ACHN (cell line): ENCODE data around the gene SHROOM2.
"Not testable (repeated sequence)": the region's sequence is repeated elsewhere in the genome, so short reads cannot be mapped to it uniquely, and the experiment has no call there.

ENCODE experiments used
- DNase-seq: peaks from one replicate; pipeline ENCODE4 v3.0.0-alpha.2; 2015
- in situ Hi-C: cut with HindIII; loops from 2 replicates; pipeline ENCODE4 v1.10.0; 2017; ENCODE audit warnings: low sequenced_read_pairs, low pct_ligation_motif_present, low pct_unique_long_range_greater_than_20kb

Gene SHROOM2

GRCh38 chrX:9770319-9770718 lies 15.9 kb upstream of the SHROOM2 start:
- no peak for DNase-seq
- in situ Hi-C loops: no loop called here

GRCh38 chrX:9772943-9773342 lies 13.3 kb upstream of the SHROOM2 start:
- in situ Hi-C loops: no loop called here
- no peak for DNase-seq

- in situ Hi-C loops: no loop called here
- DNase-seq: no peak
Measured at GRCh38 chrX:9775930-9776329, 10.3 kb upstream of the SHROOM2 start.

DNA sequence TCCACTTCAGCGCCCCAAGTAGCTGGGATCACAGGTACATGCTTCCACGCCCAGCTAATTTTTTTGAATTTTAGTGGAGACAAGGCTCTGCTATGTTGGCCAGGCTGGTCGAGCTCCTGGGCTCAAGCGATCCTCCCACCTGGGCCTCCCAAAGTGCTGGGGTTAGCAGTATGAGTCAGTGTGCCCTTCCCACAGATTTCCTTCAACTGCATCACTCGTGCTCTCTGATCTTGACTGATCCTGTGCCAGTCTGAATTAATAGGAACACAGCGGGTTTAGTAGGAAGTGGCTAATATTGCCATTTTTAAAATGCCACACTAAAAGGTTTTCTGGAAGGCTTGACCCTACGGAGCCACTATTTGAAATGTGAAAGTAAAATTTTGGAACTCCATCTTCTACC lies 4.3 kb upstream of the SHROOM2 start:
- in situ Hi-C loops: no loop called here
- no peak for DNase-seq

DNA sequence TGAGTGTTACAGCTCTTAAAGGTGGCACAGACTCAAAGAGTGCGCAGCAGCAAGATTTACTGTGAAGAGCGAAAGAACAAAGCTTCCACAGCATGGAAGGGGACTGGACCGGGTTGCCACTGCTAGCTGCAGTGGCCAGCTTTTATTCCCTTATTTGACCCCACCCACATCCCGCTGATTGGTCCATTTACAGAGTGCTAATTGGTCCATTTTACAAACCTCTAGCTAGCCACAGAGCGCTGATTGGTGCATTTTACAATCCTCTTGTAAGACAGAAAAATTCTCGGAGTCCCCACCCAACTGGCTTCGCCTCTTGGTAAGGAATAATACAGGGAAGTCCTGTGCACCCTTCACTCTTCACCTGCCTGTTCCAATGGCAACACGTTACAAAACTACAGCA lies 1.9 kb upstream of the SHROOM2 start:
- in situ Hi-C loops: no loop called here
- DNase-seq: no peak

GRCh38 chrX:9785254-9785943 lies 830 bp upstream of the SHROOM2 start:
- DNase-seq: no peak
- in situ Hi-C loops: no loop called here

DNA sequence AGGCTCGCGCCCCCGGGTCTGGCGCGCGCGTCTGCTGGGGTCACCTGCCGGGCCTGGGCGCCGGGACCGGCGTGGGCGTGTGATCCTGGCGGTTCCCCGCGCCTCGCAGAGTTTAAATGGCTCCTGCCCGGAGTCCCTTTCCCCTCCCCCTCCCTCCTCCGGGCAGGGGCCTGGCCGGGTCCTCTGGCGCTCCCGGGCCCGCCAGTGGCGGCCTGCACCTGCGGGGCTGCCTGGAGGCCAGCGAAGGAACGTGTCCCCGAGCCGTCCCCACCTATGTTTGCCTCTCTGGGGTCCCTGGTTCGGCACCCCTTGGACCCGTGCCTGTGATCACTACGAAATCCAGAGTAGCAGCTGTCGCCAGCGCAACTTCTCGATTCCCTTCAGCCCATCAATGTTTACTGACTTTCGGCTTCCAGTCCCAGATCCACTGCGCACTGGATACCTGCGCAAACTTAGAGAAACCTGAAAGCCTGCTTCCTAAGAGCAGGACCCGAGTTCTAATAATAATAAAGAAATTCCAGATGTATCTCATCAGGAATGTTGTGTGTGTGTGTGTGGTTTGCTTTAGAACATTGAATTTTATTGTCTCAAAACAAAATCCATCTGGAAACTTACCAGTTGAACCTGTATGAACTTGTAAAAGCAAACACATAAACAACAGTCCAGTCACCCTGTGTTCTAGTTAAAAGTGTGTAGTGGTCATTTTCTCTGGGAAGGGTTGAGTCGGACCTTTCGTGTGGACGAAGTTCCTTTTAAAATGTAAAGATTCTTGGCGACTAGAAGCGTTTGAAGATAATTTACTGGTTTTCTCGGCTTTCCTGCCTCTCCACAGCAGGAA lies 788 bp downstream of the SHROOM2 start:
- in situ Hi-C loops: no loop called here
- peak; percentile 0 for DNase-seq

GRCh38 chrX:9788911-9789310 lies 2.7 kb downstream of the SHROOM2 start:
- in situ Hi-C loops: no loop called here

DNA sequence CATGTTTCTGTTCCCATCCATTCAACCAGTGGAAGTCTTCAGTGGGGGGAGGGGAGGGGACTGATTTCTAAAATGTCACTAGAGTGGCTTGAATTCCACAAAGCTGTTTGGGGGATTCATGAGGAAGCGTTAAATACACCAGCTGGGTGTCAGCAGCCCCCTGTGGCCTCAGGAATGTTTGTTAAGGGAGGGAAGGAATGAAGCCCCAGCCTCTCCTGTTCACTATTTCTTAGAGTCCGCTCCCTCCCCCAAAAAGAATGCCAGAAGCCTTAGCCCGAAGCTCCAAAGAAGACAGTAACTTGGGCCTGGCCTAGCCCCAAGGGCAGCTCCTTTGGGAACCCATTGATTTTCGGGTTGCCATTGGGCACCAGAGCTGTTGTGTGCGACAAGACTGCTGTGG lies 3.3 kb downstream of the SHROOM2 start:
- DNase-seq: no peak
- in situ Hi-C loops: no loop called here

More at GRCh38 chrX:9788911-9789310, 2.7 kb downstream of the SHROOM2 start:
- no peak for DNase-seq

DNA sequence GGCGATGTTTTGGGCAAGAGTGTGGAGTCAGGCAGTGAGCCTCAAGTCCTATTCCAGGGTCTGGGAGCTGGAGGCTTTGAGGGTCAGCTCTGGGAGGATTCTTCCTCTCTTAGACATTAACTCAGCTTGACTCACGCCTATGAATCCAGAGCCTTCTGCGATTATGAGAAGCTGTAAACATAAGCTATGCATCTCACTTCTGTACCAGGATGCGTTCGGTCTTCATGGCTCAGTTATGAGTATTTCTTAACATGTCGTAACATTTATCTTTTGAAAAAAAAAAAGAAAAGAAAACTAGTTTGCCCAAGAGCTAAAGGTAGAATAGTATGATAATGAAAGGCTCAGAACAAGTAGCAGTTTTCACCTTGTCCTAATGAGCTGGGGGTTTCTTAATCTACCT lies 4.6 kb downstream of the SHROOM2 start:
- no peak for DNase-seq
- in situ Hi-C loops: no loop called here

GRCh38 chrX:9794495-9794894 lies 8.3 kb downstream of the SHROOM2 start:
- DNase-seq: no peak
- in situ Hi-C loops: no loop called here

DNA sequence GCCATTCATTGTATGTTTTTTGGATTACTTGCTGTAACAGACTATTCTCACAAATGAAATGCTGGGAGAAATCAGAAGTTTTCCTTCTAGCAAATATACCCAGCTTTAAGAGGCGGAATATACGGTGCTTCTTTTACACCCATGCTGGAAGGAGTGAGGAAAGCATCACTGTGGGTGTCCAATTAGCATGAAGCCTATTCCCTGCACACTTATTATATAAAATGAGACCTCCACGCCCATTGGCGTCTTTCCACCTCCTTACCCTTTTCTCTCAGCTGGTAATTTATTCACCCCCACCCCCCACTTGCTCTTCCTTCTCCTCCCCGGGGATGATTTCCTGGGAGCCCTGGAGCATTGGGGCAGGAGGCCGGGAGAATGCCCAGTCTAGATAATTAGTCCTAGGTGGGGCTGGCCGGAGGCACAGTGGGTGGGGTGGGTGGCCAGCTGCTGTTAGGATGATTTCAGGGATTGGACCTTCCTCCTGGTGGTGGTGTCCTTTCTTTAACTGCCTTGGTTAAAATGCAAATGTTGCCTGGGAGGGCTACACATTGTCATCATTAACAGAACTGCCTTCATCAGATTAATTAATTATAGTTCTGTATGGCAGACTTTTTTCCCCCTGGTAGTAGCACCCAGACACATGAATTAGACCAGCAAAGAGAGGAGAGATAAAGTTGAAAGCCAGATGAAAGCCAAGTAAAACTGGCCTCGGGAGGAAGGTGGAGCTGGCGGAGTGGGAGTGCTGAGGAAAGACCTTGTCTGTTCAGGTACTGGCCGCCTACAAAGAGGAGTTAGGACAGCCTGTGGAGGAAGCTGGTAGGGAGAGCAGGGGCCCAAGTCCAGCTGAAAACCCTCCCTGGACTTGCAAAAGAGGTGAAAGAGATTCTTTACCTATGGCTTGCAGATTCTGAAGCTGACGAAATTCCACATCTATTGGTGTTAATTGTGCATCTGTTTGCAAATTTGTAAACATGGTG lies 11.4 kb downstream of the SHROOM2 start:
- no peak for DNase-seq
- in situ Hi-C loops: no loop called here

GRCh38 chrX:9802737-9803136 lies 16.5 kb downstream of the SHROOM2 start:
- DNase-seq: no peak
- in situ Hi-C loops: no loop called here

GRCh38 chrX:9804444-9804843 lies 18.2 kb downstream of the SHROOM2 start:
- DNase-seq: no peak
- in situ Hi-C loops: no loop called here

GRCh38 chrX:9805956-9806355 lies 19.7 kb downstream of the SHROOM2 start:
- no peak for DNase-seq
- in situ Hi-C loops: no loop called here

GRCh38 chrX:9807355-9808182 lies 21.3 kb downstream of the SHROOM2 start:
- in situ Hi-C loops: no loop called here
- DNase-seq: no peak

DNA sequence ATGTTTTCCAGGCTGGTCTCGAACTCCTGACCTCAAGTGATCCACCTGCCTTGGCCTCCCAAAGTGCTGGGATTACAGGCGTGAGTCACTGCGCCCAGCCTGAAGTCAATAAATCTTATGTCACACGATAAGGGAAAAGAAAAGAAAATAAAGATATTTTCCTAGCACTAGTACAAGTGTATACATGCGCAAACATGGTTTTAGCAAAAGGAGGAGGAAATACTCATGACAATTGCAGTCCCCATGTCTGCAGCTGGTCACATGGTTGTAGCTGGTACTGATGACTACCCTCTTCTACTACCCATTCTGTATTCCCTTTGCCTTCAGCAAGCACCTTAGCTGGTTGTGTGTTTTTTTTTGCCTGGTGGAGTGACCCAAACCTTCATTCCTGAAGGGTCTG lies 23.6 kb downstream of the SHROOM2 start:
- DNase-seq, in situ Hi-C loops: not testable (repeated sequence)

- in situ Hi-C loops, DNase-seq: not testable (repeated sequence)
Measured at GRCh38 chrX:9811086-9811485, 24.9 kb downstream of the SHROOM2 start.
